HepG2 (cell line): Measurements from ENCODE around the gene UTP11.

ENCODE experiments used
- NR3C1 ChIP-seq: sonication (generic); formaldehyde crosslinking; IDR thresholded peaks from 2 replicates; pipeline ENCODE4 v1.4.0; 2020; ENCODE audit warnings: missing genetic modification reagents
- ZNF160 ChIP-seq: sonication (generic); formaldehyde crosslinking; IDR thresholded peaks from 2 replicates; pipeline ENCODE4 v1.8.0; 2022; ENCODE audit warnings: mild to moderate bottlenecking, inconsistent platforms, missing genetic modification reagents
- ZNF598 ChIP-seq: sonication (generic); formaldehyde crosslinking; IDR thresholded peaks from 2 replicates; pipeline ENCODE4 v1.5.1; 2020; ENCODE audit warnings: mild to moderate bottlenecking, missing genetic modification reagents, borderline replicate concordance
- ZSCAN30 ChIP-seq: sonication (generic); formaldehyde crosslinking; IDR thresholded peaks from 2 replicates; pipeline ENCODE4 v1.5.0; 2020; ENCODE audit warnings: mild to moderate bottlenecking, missing genetic modification reagents
- TF ChIP-seq, protein P1 (sequence below): sonication (generic); formaldehyde crosslinking; IDR thresholded peaks from 2 replicates; pipeline ENCODE4 v1.4.0; 2020; ENCODE audit warnings: missing genetic modification reagents, borderline replicate concordance
- TF ChIP-seq, protein P2 (sequence below): sonication (generic); formaldehyde crosslinking; IDR thresholded peaks from 2 replicates; pipeline ENCODE4 v1.5.0; 2020; ENCODE audit warnings: mild to moderate bottlenecking, missing genetic modification reagents, moderate library complexity
- TF ChIP-seq, protein P3 (sequence below): sonication (generic); formaldehyde crosslinking; IDR thresholded peaks from 2 replicates; pipeline ENCODE4 v1.4.0; 2020; ENCODE audit warnings: missing genetic modification reagents, mild to moderate bottlenecking, borderline replicate concordance

DNA sequence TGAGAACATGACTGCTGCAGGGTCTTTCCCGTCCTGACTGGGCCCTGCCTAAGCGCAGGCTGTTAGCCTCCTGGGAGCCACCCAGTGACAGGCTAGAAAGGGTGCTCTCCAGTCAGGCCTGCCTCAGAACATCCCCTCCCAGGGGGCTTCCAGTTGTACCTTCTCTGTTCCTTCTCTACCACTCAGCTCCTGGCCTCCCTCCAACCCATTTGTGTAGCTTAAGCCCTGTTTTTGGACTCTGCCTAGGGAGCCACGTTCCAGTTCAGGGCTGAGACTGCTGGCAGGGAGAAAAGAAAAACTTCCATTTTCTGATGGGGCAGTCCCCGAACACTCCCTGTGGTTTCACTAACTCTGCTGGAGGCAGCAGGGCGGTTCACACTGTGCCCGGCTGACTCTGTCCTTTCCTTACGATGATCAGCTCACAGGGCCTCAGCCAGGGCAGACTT lies 49.4 kb downstream of the UTP11 start:
- no peak for TF ChIP-seq ZNF160 (CRISPR knock-in tag)
- TF ChIP-seq NR3C1 (CRISPR knock-in tag): no peak
- TF ChIP-seq, protein P1, sequence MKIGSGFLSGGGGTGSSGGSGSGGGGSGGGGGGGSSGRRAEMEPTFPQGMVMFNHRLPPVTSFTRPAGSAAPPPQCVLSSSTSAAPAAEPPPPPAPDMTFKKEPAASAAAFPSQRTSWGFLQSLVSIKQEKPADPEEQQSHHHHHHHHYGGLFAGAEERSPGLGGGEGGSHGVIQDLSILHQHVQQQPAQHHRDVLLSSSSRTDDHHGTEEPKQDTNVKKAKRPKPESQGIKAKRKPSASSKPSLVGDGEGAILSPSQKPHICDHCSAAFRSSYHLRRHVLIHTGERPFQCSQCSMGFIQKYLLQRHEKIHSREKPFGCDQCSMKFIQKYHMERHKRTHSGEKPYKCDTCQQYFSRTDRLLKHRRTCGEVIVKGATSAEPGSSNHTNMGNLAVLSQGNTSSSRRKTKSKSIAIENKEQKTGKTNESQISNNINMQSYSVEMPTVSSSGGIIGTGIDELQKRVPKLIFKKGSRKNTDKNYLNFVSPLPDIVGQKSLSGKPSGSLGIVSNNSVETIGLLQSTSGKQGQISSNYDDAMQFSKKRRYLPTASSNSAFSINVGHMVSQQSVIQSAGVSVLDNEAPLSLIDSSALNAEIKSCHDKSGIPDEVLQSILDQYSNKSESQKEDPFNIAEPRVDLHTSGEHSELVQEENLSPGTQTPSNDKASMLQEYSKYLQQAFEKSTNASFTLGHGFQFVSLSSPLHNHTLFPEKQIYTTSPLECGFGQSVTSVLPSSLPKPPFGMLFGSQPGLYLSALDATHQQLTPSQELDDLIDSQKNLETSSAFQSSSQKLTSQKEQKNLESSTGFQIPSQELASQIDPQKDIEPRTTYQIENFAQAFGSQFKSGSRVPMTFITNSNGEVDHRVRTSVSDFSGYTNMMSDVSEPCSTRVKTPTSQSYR (CRISPR knock-in tag): no peak
- TF ChIP-seq, protein P2, sequence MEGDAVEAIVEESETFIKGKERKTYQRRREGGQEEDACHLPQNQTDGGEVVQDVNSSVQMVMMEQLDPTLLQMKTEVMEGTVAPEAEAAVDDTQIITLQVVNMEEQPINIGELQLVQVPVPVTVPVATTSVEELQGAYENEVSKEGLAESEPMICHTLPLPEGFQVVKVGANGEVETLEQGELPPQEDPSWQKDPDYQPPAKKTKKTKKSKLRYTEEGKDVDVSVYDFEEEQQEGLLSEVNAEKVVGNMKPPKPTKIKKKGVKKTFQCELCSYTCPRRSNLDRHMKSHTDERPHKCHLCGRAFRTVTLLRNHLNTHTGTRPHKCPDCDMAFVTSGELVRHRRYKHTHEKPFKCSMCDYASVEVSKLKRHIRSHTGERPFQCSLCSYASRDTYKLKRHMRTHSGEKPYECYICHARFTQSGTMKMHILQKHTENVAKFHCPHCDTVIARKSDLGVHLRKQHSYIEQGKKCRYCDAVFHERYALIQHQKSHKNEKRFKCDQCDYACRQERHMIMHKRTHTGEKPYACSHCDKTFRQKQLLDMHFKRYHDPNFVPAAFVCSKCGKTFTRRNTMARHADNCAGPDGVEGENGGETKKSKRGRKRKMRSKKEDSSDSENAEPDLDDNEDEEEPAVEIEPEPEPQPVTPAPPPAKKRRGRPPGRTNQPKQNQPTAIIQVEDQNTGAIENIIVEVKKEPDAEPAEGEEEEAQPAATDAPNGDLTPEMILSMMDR (CRISPR knock-in tag): no peak
- TF ChIP-seq, protein P3, sequence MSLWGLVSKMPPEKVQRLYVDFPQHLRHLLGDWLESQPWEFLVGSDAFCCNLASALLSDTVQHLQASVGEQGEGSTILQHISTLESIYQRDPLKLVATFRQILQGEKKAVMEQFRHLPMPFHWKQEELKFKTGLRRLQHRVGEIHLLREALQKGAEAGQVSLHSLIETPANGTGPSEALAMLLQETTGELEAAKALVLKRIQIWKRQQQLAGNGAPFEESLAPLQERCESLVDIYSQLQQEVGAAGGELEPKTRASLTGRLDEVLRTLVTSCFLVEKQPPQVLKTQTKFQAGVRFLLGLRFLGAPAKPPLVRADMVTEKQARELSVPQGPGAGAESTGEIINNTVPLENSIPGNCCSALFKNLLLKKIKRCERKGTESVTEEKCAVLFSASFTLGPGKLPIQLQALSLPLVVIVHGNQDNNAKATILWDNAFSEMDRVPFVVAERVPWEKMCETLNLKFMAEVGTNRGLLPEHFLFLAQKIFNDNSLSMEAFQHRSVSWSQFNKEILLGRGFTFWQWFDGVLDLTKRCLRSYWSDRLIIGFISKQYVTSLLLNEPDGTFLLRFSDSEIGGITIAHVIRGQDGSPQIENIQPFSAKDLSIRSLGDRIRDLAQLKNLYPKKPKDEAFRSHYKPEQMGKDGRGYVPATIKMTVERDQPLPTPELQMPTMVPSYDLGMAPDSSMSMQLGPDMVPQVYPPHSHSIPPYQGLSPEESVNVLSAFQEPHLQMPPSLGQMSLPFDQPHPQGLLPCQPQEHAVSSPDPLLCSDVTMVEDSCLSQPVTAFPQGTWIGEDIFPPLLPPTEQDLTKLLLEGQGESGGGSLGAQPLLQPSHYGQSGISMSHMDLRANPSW (CRISPR knock-in tag): no peak
- TF ChIP-seq ZSCAN30 (CRISPR knock-in tag): no peak
- TF ChIP-seq ZNF598 (CRISPR knock-in tag): no peak
